ENCODE data around the gene TBC1D7. TPM values are rescaled to one million over a fixed set of nuclear protein-coding genes. Genes with fewer than 3 reads are reported as not detected.

The TBC1D7 gene
- total RNA-seq, 2 experiments from 2014 or later = 21.3 to 23.8 TPM

GRCh38 chr6:13278991-13279390, 49.3 kb downstream of the TBC1D7 start:
- Mint-ChIP-seq H3K27me3 (no peaks in the 10 kb centered on the region), H3K27ac (no peak overlapping the region), H3K9me3 (no peaks in the 10 kb centered on the region), H3K4me1 (ENCODE audit: low read depth) (peaks cover 24% of the 10 kb centered on the region), H3K36me3 (ENCODE audit: low read depth) (no peaks in the 10 kb centered on the region), H3K4me3 (no peak overlapping the region)
- intact Hi-C loops (cut with micrococcal nuclease) = no loop called here
- CTCF ChIA-PET = interaction anchor here (1.1 to 1.3 kb wide), 3 partner anchors 15 to 77 kb away, joined by 3 to 4 read pairs (median 3); no protein-coding TSS in a partner anchor
- TF ChIP-seq, protein P1, sequence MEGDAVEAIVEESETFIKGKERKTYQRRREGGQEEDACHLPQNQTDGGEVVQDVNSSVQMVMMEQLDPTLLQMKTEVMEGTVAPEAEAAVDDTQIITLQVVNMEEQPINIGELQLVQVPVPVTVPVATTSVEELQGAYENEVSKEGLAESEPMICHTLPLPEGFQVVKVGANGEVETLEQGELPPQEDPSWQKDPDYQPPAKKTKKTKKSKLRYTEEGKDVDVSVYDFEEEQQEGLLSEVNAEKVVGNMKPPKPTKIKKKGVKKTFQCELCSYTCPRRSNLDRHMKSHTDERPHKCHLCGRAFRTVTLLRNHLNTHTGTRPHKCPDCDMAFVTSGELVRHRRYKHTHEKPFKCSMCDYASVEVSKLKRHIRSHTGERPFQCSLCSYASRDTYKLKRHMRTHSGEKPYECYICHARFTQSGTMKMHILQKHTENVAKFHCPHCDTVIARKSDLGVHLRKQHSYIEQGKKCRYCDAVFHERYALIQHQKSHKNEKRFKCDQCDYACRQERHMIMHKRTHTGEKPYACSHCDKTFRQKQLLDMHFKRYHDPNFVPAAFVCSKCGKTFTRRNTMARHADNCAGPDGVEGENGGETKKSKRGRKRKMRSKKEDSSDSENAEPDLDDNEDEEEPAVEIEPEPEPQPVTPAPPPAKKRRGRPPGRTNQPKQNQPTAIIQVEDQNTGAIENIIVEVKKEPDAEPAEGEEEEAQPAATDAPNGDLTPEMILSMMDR (IDR thresholded peaks at IDR 0.05) = no peak
- DNase-seq (no peak), ATAC-seq (no peak)
- POLR2A ChIA-PET = no interaction called here

DNA sequence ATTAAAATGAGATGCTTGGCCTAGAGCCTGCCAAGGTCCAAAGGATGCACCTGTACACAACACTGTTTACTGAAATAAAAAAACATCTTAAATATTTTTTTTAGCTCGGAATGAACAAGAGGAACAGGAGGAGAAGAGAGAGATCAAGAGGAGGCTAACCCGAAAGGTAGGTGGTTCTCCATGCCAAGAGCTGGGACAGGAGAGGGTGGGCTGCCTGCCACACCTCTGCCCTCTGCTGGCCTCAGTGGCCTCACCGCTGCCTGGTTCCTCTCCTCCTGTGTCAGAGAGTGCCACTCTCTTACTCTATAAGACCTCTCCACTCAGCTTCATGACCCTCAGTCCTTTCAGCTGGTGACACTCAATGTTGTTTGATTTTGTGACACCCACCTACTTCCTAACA, 50.2 kb downstream of the TBC1D7 start:
- H3K4me3 Mint-ChIP-seq = no peak overlapping the region
- H3K4me1 Mint-ChIP-seq (ENCODE audit: low read depth) = peaks cover 31% of the 10 kb centered on the region
- H3K36me3 Mint-ChIP-seq (ENCODE audit: low read depth) = no peaks in the 10 kb centered on the region
- no peaks in the 10 kb centered on the region for H3K9me3 Mint-ChIP-seq
- no peak overlapping the region for H3K27ac Mint-ChIP-seq
- POLR2A ChIA-PET = no interaction called here
- CTCF ChIA-PET = interaction anchor here (1.1 to 1.3 kb wide), 2 partner anchors 20 to 76 kb away, joined by 3 to 4 read pairs; no protein-coding TSS in a partner anchor
- DNase-seq = peak; percentile 50
- intact Hi-C loops (cut with micrococcal nuclease) = no loop called here
- no peak for ATAC-seq
- TF ChIP-seq, protein P1 (IDR thresholded peaks at IDR 0.05) = peak; percentile 27
- no peaks in the 10 kb centered on the region for H3K27me3 Mint-ChIP-seq

DNA sequence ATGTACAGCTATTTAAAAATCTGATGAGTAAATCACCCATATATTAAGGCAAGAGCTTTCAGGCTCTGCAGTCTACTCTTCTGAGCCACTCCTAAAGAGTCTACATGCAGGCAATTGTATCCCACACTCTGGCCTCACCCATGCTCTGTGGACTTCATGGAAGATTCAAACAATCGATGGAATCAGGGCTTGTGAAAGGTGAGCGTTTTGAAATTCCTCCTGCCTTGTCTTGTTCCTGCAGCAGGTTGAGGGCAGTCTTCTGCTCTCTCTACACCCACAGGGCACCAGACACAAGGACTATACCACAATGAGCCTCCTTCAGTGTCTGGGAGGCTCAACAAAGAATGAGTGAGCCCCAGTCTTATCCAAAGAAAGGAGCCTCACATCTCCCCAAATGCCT, 51.1 kb downstream of the TBC1D7 start:
- POLR2A ChIA-PET = no interaction called here
- TF ChIP-seq, protein P1 (IDR thresholded peaks at IDR 0.05) = no peak
- ATAC-seq (no peak), DNase-seq (no peak)
- Mint-ChIP-seq H3K4me1 (ENCODE audit: low read depth) (peaks cover 34% of the 10 kb centered on the region), H3K4me3 (no peak overlapping the region), H3K27me3 (no peaks in the 10 kb centered on the region), H3K9me3 (no peaks in the 10 kb centered on the region), H3K27ac (no peak overlapping the region), H3K36me3 (ENCODE audit: low read depth) (no peaks in the 10 kb centered on the region)
- intact Hi-C loops (cut with micrococcal nuclease) = no loop called here
- CTCF ChIA-PET = no interaction called here

GRCh38 chr6:13275435-13275989, 52.8 kb downstream of the TBC1D7 start:
- Mint-ChIP-seq H3K4me3 (no peak overlapping the region), H3K9me3 (no peaks in the 10 kb centered on the region), H3K4me1 (ENCODE audit: low read depth) (peaks cover 34% of the 10 kb centered on the region), H3K27ac (no peak overlapping the region), H3K36me3 (ENCODE audit: low read depth) (no peaks in the 10 kb centered on the region), H3K27me3 (no peaks in the 10 kb centered on the region)
- CTCF ChIA-PET = interaction anchor here (1.4 to 1.7 kb wide), 2 partner anchors 27 to 80 kb away, joined by 4 to 6 read pairs; no protein-coding TSS in a partner anchor
- intact Hi-C loops (cut with micrococcal nuclease) = no loop called here
- TF ChIP-seq, protein P1 (IDR thresholded peaks at IDR 0.05) = no peak
- no peak for DNase-seq
- POLR2A ChIA-PET = interaction anchor here (1.1 to 1.4 kb wide), 3 partner anchors 10 to 105 kb away, joined by 3 read pairs; no protein-coding TSS in a partner anchor
- ATAC-seq = no peak

- POLR2A ChIA-PET = interaction anchor here (1.0 to 1.4 kb wide), 4 partner anchors 10 to 104 kb away, joined by 3 read pairs; no protein-coding TSS in a partner anchor
- CTCF ChIA-PET = interaction anchor here (0.9 to 1.7 kb wide), 4 partner anchors 16 to 82 kb away, joined by 3 to 6 read pairs (median 4); no protein-coding TSS in a partner anchor
- TF ChIP-seq, protein P1 (IDR thresholded peaks at IDR 0.05) = no peak
These were observed 53.5 kb downstream of the TBC1D7 start for GRCh38 chr6:13274707-13275434.

More at GRCh38 chr6:13274707-13275434, 53.5 kb downstream of the TBC1D7 start:
- Mint-ChIP-seq H3K27ac (peak overlapping the region; percentile 85), H3K36me3 (ENCODE audit: low read depth) (no peaks in the 10 kb centered on the region), H3K4me1 (ENCODE audit: low read depth) (peaks cover 28% of the 10 kb centered on the region), H3K4me3 (no peak overlapping the region), H3K9me3 (no peaks in the 10 kb centered on the region), H3K27me3 (no peaks in the 10 kb centered on the region)
- ATAC-seq (no peak), DNase-seq (no peak)
- intact Hi-C loops (cut with micrococcal nuclease) = no loop called here

Data from activated CD8-positive, alpha-beta T cell treated with anti-CD3 and anti-CD28 coated beads for 36 hours (primary cell).